Measurements from ENCODE around the gene SULT2B1. TPM values are rescaled to one million over a fixed set of nuclear protein-coding genes. Genes with fewer than 3 reads are reported as not detected.
"Not testable (repeated sequence)": the region's sequence is repeated elsewhere in the genome, so short reads cannot be mapped to it uniquely, and the experiment has no call there.

SULT2B1 gene
- total and polyA plus RNA-seq, 5 experiments from 2014 or later: 0.18 TPM; not detected in 4

DNA sequence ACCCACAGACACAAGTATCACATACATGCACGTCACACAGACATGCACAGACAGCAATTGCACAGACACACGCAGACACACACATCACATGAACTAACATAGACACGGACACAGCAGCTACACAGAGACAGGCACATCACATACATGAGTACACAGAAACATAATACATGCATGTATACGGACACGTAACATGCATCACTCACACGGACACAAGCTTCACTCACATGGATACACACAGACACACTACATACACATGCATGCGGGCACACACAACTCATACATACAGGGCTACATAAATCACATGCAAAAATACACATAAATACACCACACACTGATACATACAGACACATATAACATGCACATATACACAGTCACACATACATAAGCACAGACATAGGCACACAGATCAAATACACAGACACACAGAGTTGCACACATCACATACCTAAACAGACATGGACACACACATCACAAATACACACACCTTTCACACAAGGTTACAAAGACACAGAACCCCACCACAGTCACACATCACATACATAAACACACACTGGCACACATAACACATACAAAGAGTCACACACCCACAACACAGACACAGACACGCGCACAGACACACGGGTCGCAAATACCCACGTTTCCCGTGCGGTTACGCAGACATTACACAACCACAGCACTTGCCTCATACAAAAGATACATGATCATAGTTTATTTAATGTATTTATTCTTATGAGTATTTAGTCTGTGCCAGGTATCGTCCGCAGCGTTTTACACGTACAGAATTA, 39.3 kb upstream of the SULT2B1 start:
- Mint-ChIP-seq H3K9me3 (no peaks in the 10 kb centered on the region), H3K27me3 (no peaks in the 10 kb centered on the region), H3K27ac (no peak overlapping the region), H3K36me3 (peaks cover 0 to 9% (median 2%) of the 10 kb centered on the region in 3 donors), H3K4me3 (no peak overlapping the region), H3K4me1 (peaks cover 10 to 21% (median 15%) of the 10 kb centered on the region in 4 donors)
- ATAC-seq: no peak
- DNase-seq: peak in 2 of 10 donors; percentile 22 to 26
- POLR2A ChIA-PET: interaction anchor here (0.7 to 2.4 kb wide), 8 partner anchors 10 to 125 kb away, joined by 3 to 12 read pairs (median 6); partner anchors contain the start of genes DBP, RPL18 and SPHK2

DNA sequence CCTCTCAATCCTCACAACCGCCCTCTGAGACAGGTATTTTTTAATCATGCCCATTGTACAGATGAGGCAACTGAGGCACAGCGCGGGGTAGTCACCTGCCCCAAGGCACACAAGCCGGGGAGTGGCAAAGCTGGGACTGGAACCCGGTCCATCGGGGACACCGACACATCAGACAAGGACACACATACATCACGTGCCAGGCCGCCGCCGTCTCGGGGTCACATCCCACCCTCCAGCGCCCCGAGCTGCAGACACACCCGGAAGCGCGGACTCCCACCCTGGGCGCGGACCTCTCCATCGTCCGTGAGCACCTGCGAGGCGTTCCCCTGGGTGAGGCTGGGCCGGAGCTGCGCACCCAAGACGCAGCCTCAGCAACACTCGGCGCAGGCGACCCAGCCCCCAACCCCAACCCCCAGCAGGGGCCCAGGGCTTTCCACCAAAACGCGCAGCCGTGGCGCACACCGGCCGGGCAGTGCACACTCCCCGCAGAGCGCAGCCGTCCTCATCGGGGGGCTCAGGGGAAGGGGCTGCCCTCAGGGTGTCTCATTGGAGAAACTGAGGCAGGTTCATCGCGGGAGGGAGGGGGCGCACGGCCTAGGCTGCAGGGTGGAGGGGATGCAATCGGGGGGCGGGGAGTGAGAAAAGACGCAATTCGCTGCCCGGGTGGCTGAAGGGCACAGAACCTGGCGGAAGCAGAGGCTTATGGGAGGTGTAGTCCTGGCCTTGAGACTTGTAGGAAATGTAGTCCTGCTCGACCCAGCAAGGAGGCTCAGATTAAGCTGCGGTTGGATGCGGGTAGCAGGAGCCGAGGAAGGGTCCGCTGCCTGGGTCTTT, 38.5 kb upstream of the SULT2B1 start:
- Mint-ChIP-seq H3K9me3 (no peaks in the 10 kb centered on the region), H3K27ac (peak overlapping the region in 2 of 10 donors; percentile 61 to 76), H3K36me3 (peaks cover 0 to 2% (median 1%) of the 10 kb centered on the region in 3 donors), H3K27me3 (no peaks in the 10 kb centered on the region), H3K4me3 (no peak overlapping the region), H3K4me1 (peaks cover 10 to 21% (median 15%) of the 10 kb centered on the region in 4 donors)
- DNase-seq (peak; percentile 56 to 89 (median 72)), ATAC-seq (peak; percentile 65 to 70)
- POLR2A ChIA-PET: interaction anchor here (0.7 to 2.4 kb wide), 9 partner anchors 11 to 1227 kb away, joined by 3 to 12 read pairs (median 5); partner anchors contain the start of genes DBP, RPL18 and SPHK2

DNA sequence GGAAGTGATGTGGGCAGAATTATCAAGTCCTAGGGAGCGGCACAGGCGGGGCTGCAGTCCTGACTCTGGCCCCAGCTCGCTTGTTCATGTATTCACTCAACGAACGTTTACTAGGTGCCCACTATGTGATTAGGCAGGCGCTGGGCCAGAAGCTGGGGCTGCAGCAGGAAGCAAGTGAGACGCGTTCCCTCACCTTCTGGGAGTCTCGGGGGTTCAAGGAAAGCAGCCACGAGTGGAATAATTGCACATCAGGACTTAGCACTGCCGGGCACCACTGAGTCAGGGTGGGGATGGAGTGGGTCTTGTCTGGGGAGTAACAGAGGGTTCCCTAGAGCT, 37.9 kb upstream of the SULT2B1 start:
- H3K4me1 Mint-ChIP-seq: peaks cover 10 to 21% (median 15%) of the 10 kb centered on the region in 4 donors
- ATAC-seq (no peak), DNase-seq (no peak)
- no peak overlapping the region for H3K4me3 Mint-ChIP-seq
- H3K27ac Mint-ChIP-seq: peak overlapping the region in 2 of 10 donors; percentile 61 to 76
- peaks cover 0 to 2% (median 0%) of the 10 kb centered on the region in 3 donors for H3K36me3 Mint-ChIP-seq
- no peaks in the 10 kb centered on the region for H3K9me3 Mint-ChIP-seq
- no peaks in the 10 kb centered on the region for H3K27me3 Mint-ChIP-seq
- POLR2A ChIA-PET: interaction anchor here (0.7 to 2.4 kb wide), 6 partner anchors 12 to 1226 kb away, joined by 3 to 9 read pairs (median 4); partner anchors contain the start of genes DBP, RPL18 and SPHK2

DNA sequence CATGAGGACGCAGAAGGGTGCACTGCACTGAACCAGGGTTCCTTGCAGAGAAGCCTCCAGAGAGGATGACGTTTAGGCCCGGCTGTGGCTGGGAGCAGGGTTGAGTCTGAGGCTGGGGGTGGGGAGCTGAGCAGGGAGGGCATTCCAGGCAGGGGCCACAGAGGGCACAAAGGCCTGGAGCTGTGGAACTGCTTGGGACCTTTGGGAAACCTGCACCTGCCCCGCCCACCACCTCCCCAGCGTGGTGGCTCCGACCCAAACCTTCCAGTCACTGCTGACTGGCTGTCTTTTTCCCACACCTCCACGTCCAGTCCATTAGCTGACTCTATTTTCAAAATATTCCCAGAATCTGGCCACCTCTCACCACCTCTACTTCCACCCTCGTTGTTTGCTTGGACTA, 35.4 kb upstream of the SULT2B1 start:
- Mint-ChIP-seq H3K27ac (peak overlapping the region in 3 of 10 donors; percentile 23 to 37 (median 27)), H3K36me3 (no peaks in the 10 kb centered on the region), H3K4me1 (peaks cover 2 to 7% (median 4%) of the 10 kb centered on the region in 4 donors), H3K27me3 (no peaks in the 10 kb centered on the region), H3K9me3 (no peaks in the 10 kb centered on the region), H3K4me3 (peak overlapping the region in 1 of 10 donors; percentile 11)
- DNase-seq: no peak
- POLR2A ChIA-PET: no interaction called here
- no peak for ATAC-seq

DNA sequence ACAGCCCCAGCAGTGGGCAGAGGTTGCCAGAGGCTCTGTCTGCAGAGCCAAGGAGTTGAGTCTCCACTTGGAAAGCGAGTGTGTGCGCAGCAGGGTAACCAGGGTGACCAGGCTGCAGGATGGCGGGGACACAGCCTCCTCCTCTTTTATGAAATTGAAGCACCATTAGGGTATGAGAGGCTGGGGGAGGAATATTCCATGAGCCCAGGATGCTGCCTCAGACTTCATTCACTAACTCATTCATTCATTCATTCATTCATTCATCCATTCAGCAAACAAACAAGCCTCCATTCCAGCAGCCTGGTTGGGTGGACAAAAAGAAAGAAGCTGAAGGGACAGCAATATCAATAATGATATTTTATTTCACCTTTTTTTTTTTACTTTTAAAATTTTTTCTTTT, 33.8 kb upstream of the SULT2B1 start:
- peaks cover 2 to 7% (median 4%) of the 10 kb centered on the region in 4 donors for H3K4me1 Mint-ChIP-seq
- ATAC-seq (no peak), DNase-seq (no peak)
- H3K9me3 Mint-ChIP-seq: no peaks in the 10 kb centered on the region
- no peak overlapping the region for H3K4me3 Mint-ChIP-seq
- no peaks in the 10 kb centered on the region for H3K36me3 Mint-ChIP-seq
- H3K27ac Mint-ChIP-seq: no peak overlapping the region
- POLR2A ChIA-PET: interaction anchor here (0.7 kb wide), 1 partner anchor 49 kb away, joined by 3 read pairs; no protein-coding TSS in a partner anchor
- H3K27me3 Mint-ChIP-seq: no peaks in the 10 kb centered on the region

DNA sequence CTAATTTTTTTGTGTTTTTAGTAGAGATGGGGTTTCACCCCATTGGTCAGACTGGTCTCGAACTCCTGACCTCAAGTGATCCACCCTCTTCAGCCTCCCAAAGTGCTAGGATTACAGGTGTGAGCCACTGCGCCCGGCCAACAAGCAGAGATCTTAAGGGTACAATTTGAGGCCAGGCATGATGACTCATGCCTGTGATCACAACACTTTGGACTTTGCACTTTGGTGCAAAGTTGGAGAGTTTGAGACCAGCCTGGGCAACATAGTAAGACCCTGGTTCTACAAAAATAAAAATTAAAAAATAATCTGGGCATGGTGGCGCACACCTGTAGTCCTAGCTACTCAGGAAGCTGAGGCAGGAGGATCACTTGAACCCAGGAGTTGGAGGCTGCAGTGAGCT, 32.5 kb upstream of the SULT2B1 start:
- not testable (repeated sequence) for H3K4me1 Mint-ChIP-seq, H3K9me3 Mint-ChIP-seq, H3K27me3 Mint-ChIP-seq, H3K27ac Mint-ChIP-seq, H3K4me3 Mint-ChIP-seq, DNase-seq, H3K36me3 Mint-ChIP-seq, ATAC-seq
- POLR2A ChIA-PET: interaction anchor here (0.7 kb wide), 1 partner anchor 44 kb away, joined by 4 read pairs; no protein-coding TSS in a partner anchor

DNA sequence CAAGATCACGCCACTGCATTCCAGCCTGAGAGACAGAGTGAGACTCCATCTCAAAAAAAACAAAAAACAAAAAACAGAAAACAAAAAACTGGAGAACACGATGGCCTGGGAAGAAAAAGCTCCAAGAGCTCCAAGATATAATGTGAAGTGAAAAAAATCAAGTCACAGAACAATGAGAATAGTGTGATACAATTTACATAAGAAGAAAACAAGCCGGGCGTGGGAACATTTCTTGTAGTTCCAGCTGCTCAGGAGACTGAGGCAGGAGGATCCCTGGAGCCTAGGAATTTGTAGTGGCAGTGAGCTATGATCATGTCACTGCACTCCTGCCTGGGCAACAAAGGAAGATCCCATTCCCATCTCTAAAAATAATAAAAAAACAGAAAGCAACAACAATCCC, 31.8 kb upstream of the SULT2B1 start:
- Mint-ChIP-seq H3K9me3 (peaks cover 0 to 9% (median 4%) of the 10 kb centered on the region in 9 donors), H3K27me3 (peaks cover 0 to 8% (median 4%) of the 10 kb centered on the region in 5 donors), H3K27ac (no peak overlapping the region), H3K4me1 (peaks cover 0 to 2% (median under 1%) of the 10 kb centered on the region in 4 donors), H3K4me3 (no peak overlapping the region), H3K36me3 (peaks cover 0 to 5% (median 4%) of the 10 kb centered on the region in 3 donors)
- POLR2A ChIA-PET: interaction anchor here (0.6 kb wide), 1 partner anchor 75 kb away, joined by 3 read pairs; no protein-coding TSS in a partner anchor
- ATAC-seq: no peak
- DNase-seq: no peak

DNA sequence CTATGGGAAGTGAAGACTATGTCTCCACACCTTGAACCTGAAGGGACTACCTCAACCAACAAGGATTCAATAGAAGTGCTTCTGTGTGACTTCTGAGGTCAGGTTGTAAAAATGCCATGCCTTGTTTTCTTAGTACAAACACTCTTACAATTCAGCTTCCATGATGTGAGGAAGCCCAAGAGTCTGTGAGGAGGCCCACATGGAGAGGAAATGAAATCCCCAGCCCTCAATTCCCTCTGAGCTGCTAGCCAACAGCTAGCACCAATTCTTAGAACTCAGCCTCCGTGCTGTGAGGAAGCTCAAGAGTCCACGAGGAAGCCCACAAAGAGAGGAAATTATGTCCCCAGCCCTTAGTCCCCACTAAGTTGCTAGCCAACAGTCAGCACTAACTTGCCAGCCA, 27.8 kb upstream of the SULT2B1 start:
- Mint-ChIP-seq H3K4me1 (peaks cover 0 to 2% (median 0%) of the 10 kb centered on the region in 4 donors), H3K36me3 (peaks cover 0 to 19% (median 14%) of the 10 kb centered on the region in 3 donors), H3K27me3 (peaks cover 0 to 8% (median 4%) of the 10 kb centered on the region in 5 donors), H3K9me3 (peaks cover 0 to 36% (median 16%) of the 10 kb centered on the region in 9 donors), H3K27ac (no peak overlapping the region), H3K4me3 (no peak overlapping the region)
- POLR2A ChIA-PET: no interaction called here
- ATAC-seq (no peak), DNase-seq (no peak)

DNA sequence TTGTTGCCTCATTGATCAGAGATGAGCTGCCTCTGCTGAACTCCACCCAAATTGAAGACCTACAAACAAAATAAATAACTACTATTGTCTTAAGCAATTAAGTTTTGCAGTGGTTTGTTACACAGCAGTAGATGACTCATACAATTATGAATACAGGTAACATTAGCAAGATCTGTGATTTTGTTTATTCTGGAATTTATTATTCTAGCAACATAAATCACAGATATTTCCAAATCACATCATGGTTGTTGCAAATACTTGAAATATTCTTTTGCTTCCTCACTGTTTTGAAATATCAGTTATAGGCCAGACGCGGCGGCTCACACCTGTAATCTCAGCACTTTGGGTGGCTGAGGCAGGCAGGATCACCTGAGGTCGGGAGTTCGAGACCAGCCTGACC, 27.2 kb upstream of the SULT2B1 start:
- H3K9me3 Mint-ChIP-seq: peaks cover 0 to 41% (median 16%) of the 10 kb centered on the region in 9 donors
- no peak overlapping the region for H3K4me3 Mint-ChIP-seq
- no peak for ATAC-seq
- peaks cover 0 to 8% (median 4%) of the 10 kb centered on the region in 5 donors for H3K27me3 Mint-ChIP-seq
- H3K36me3 Mint-ChIP-seq: peaks cover 0 to 19% (median 14%) of the 10 kb centered on the region in 3 donors
- POLR2A ChIA-PET: no interaction called here
- H3K27ac Mint-ChIP-seq: no peak overlapping the region
- DNase-seq: no peak
- H3K4me1 Mint-ChIP-seq: peaks cover 0 to 2% (median 0%) of the 10 kb centered on the region in 4 donors

DNA sequence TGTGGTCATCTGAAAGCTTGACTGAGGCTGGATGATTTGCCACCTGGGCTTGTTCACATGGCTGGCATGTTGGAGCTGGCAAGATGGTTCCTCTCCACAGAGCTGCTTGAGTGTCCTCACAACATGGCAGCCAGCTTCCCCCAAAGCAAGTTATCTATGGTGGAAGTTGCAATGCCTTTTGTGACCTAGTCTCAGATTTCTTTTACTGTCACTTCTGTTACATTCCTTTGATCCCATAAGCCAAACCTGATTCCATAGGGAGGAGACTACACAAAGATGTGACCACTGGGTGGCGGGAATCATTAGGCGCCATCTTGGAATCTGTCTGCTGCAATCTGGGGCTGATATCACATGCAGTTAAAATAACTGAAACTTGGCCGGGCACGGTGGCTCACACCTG, 22.8 kb upstream of the SULT2B1 start:
- Mint-ChIP-seq H3K4me3 (no peak overlapping the region), H3K4me1 (no peaks in the 10 kb centered on the region), H3K27ac (no peak overlapping the region), H3K9me3 (peaks cover 0 to 45% (median 14%) of the 10 kb centered on the region in 9 donors), H3K36me3 (peaks cover 0 to 17% (median 12%) of the 10 kb centered on the region in 3 donors), H3K27me3 (peaks cover 0 to 12% (median 3%) of the 10 kb centered on the region in 5 donors)
- DNase-seq (no peak), ATAC-seq (no peak)
- POLR2A ChIA-PET: no interaction called here

DNA sequence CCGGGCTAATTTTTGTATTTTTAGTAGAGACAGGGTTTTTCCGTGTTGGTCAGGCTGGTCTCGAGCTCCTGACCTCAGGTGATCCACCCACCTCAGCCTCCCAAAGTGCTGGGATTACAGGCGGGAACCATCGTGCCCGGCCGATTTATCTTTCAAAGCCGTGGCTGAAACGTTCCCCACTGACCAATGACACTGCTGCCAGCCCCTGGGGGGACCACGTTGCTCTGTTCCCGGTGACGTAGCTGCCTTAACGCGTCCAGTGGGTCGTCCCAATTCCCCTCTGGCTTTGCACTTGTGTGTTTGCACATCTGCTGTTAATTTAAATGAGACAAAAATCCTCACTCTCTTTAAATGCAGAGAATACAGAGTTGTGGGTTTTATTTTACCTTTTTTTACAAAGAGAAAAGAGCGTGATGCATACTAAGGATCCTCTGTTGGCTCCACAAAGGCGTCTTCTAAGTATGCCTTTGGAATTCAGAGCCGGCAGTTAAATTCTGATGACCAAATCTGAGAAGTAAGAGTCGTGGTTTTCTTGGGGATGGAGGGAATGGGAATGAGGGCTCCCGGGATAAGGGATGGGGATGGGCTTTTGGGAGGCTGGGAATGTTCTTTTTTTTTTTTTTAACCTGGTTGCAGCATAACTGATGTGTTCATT, 21.8 kb upstream of the SULT2B1 start:
- POLR2A ChIA-PET: interaction anchor here (0.6 kb wide), 1 partner anchor 72 kb away, joined by 3 read pairs; no protein-coding TSS in a partner anchor
- DNase-seq: no peak
- H3K9me3 Mint-ChIP-seq: peaks cover 0 to 42% (median 12%) of the 10 kb centered on the region in 9 donors

DNA sequence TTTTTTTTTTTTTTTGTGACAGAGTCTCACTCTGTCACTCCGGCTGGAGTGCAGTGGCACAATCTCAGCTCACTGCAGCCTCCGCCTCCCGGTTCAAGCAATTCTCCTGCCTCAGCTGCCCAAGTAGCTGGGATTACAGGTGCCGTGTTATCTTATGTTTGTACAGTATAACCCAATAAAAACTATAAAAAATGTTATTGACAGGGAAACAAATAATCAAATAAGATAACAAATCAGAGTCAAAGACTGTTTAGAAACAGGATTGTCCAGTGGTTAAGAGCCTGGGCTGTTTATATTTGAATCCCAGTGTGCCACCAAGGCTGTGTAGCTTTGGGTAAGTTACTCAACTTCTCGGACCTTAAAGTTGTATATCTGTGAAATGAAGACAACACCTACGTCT, 21.2 kb upstream of the SULT2B1 start:
- Mint-ChIP-seq H3K4me3 (no peak overlapping the region), H3K27me3 (peaks cover 0 to 7% (median 1%) of the 10 kb centered on the region in 5 donors), H3K36me3 (peaks cover 0 to 14% (median 10%) of the 10 kb centered on the region in 3 donors), H3K4me1 (no peaks in the 10 kb centered on the region), H3K9me3 (peaks cover 0 to 40% (median 12%) of the 10 kb centered on the region in 9 donors), H3K27ac (no peak overlapping the region)
- no peak for DNase-seq
- ATAC-seq: no peak
- POLR2A ChIA-PET: interaction anchor here (0.6 kb wide), 1 partner anchor 72 kb away, joined by 3 read pairs; no protein-coding TSS in a partner anchor

More for the DNA sequence above, 21.8 kb upstream of the SULT2B1 start:
- Mint-ChIP-seq H3K27me3 (peaks cover 0 to 7% (median 1%) of the 10 kb centered on the region in 5 donors), H3K36me3 (peaks cover 0 to 14% (median 10%) of the 10 kb centered on the region in 3 donors), H3K4me3 (no peak overlapping the region), H3K4me1 (no peaks in the 10 kb centered on the region), H3K27ac (no peak overlapping the region)
- no peak for ATAC-seq

All from naive thymus-derived CD8-positive, alpha-beta T cell (primary cell).